GM12892 (cell line): ENCODE data around the gene GPR39.

Experiments used
- POLR2AphosphoS5 ChIP-seq: IDR thresholded peaks from 2 replicates; pipeline ENCODE4 v1.6.1; 2011; ENCODE audit warnings: low read depth, low read length, control low read depth
- TAF1 ChIP-seq: IDR thresholded peaks from 2 replicates; pipeline ENCODE4 v1.6.1; 2011; ENCODE audit warnings: low read depth, mild to moderate bottlenecking, control low read depth, low read length, borderline replicate concordance

GRCh38 chr2:132568656-132569055, 152.1 kb downstream of the GPR39 start:
- TF ChIP-seq POLR2AphosphoS5 (no peak), TAF1 (no peak)
